K562 (cell line): ENCODE data around the gene XPC. TPM values are rescaled to one million over a fixed set of nuclear protein-coding genes. Genes with fewer than 3 reads are reported as not detected.
A peak's percentile ranks its signal among the peaks of the same experiment; 100 is the strongest.

Experiments
- ATAC-seq: fragments of 200-7000 bp; cut with Tn5 transposase; 3 replicates; pipeline ENCODE4 v1.9.1; 2020; ENCODE audit warnings: moderate library complexity
- BruUV-seq: library from RNA; stranded (reverse); fragments of 400-500 nt; replicated peaks from 2 replicates; lab custom pipeline; 2021; lab: Mats Ljungman, UMichigan
- CTCF ChIA-PET: fragments of 300-600 bp; formaldehyde crosslinking; extraction: SDS; loops from one replicate; lab custom pipeline; 2021; ENCODE audit warnings: low intra/inter-chr PET ratio; lab: Yijun Ruan, JAX
- POLR2A ChIA-PET: fragments of 300-600, 350-650 bp; sonication (Branson Sonifier 250); formaldehyde crosslinking; extraction: SDS; loops from one replicate; lab custom pipeline; 2021; ENCODE audit warnings: antibody characterized with exemption, inconsistent platforms; lab: Yijun Ruan, JAX
- DNase-seq, 4 experiments: peaks; one replicate each; pipeline versions ENCODE4 v3.0.0 to v3.0.0-alpha.2; 2011 to 2018; ENCODE audit warnings: low spot score in 3 of 4, mixed read lengths in 3 of 4; ENCODE audit errors: extremely low read depth in 1 of 4
- FAIRE-seq: peaks from 2 replicates; lab custom pipeline; 2011; peaks lifted over from hg19 to GRCh38; lab: Jason Lieb, UNC
- H2AFZ ChIP-seq: 2 replicates; pipeline ENCODE4 v1.6.0; 2011; ENCODE audit warnings: low read depth, low read length, control low read depth, inconsistent platforms
- H3K27ac ChIP-seq: fragments of 200-600 bp; 3 replicates; pipeline ENCODE4 v1.8.0; 2011; ENCODE audit warnings: low read depth, mild to moderate bottlenecking, control low read depth, inconsistent platforms, low read length, moderate library complexity, mixed read lengths; ENCODE audit errors: extremely low read depth
- H3K27me3 ChIP-seq, 2 experiments: fragments of 300-600 bp in 1 of 2; 2 replicates in 1 of 2; 3 replicates in 1 of 2; pipeline versions ENCODE4 v1.6.0 to v1.8.0; 2011; ENCODE audit warnings: inconsistent platforms in 2 of 2, low read length in 2 of 2, mild to moderate bottlenecking in 1 of 2, mixed read lengths in 1 of 2, moderate library complexity in 1 of 2; ENCODE audit not compliant: control insufficient read depth in 2 of 2, insufficient read depth in 2 of 2
- H3K36me3 ChIP-seq: fragments of 300-600 bp; 3 replicates; pipeline ENCODE4 v1.8.0; 2011; ENCODE audit warnings: mild to moderate bottlenecking, low read length, inconsistent platforms; ENCODE audit not compliant: control insufficient read depth, insufficient read depth
- H3K4me1 ChIP-seq, 2 experiments: fragments of 200-600 bp in 1 of 2; replicated peaks in 1 of 2; 2 replicates in 1 of 2; 3 replicates in 1 of 2; pipeline versions ENCODE4 v1.5.1 to v1.8.0; 2011; ENCODE audit warnings: inconsistent platforms in 2 of 2, low read length in 2 of 2, mild to moderate bottlenecking in 1 of 2, mixed read lengths in 1 of 2, moderate library complexity in 1 of 2; ENCODE audit not compliant: control insufficient read depth in 2 of 2, insufficient read depth in 2 of 2
- H3K4me2 ChIP-seq: 2 replicates; pipeline ENCODE4 v1.6.1; 2011; ENCODE audit warnings: low read length, control low read depth, inconsistent platforms, mixed read lengths; ENCODE audit not compliant: insufficient read depth
- H3K4me3 ChIP-seq: fragments of 200-600 bp; sonication (generic), shearing (Covaris generic); 2 replicates; pipeline ENCODE4 v1.5.1; 2016; ENCODE audit warnings: control low read depth, inconsistent platforms
- H3K79me2 ChIP-seq: fragments of 200-600 bp; 3 replicates; pipeline ENCODE4 v1.8.0; 2011; ENCODE audit warnings: low read length, inconsistent platforms; ENCODE audit not compliant: control insufficient read depth, insufficient read depth
- H3K9ac ChIP-seq, 2 experiments: 2 replicates each; pipeline versions ENCODE4 v1.6.0 to v1.6.1; 2011; ENCODE audit warnings: low read depth in 2 of 2, low read length in 2 of 2, control low read depth in 1 of 2, inconsistent platforms in 1 of 2, mild to moderate bottlenecking in 1 of 2, mixed read lengths in 1 of 2; ENCODE audit not compliant: insufficient read depth in 1 of 2
- H3K9me1 ChIP-seq: one replicate; pipeline ENCODE4 v1.6.0; 2011; ENCODE audit warnings: inconsistent platforms, mild to moderate bottlenecking, low read length, moderate library complexity; ENCODE audit not compliant: control insufficient read depth, insufficient read depth
- H3K9me3 ChIP-seq: replicated peaks from 2 replicates; pipeline ENCODE4 v1.5.1; 2011; ENCODE audit warnings: low read depth, low read length, inconsistent platforms; ENCODE audit not compliant: control insufficient read depth, insufficient read depth
- H4K20me1 ChIP-seq: replicated peaks from 2 replicates; pipeline ENCODE4 v1.6.1; 2011; ENCODE audit warnings: low read length, inconsistent platforms, mixed read lengths; ENCODE audit not compliant: control insufficient read depth, insufficient read depth
- ARID1B ChIP-seq: fragments of 450-650 bp; IDR thresholded peaks from 2 replicates; pipeline ENCODE4 v1.6.1; 2016; ENCODE audit warnings: antibody characterized with exemption, mild to moderate bottlenecking, inconsistent platforms
- ATF3 ChIP-seq, 2 experiments: fragments of 450-650 bp in 1 of 2; sonication (generic) in 1 of 2; formaldehyde crosslinking in 1 of 2; IDR thresholded peaks in 1 of 2; conservative IDR thresholded peaks in 1 of 2; 2 replicates each; pipeline versions ENCODE4 v1.6.1 to v1.8.1; 2016 to 2023; ENCODE audit warnings: mild to moderate bottlenecking in 2 of 2, moderate library complexity in 2 of 2, inconsistent platforms in 1 of 2, missing genetic modification reagents in 1 of 2
- ATF7 ChIP-seq: fragments of 450-650 bp; IDR thresholded peaks from 2 replicates; pipeline ENCODE4 v1.7.1; 2014; ENCODE audit warnings: mild to moderate bottlenecking, moderate library complexity
- CEBPB ChIP-seq: fragments of 450-650 bp; IDR thresholded peaks from 2 replicates; pipeline ENCODE4 v1.6.1; 2016; ENCODE audit warnings: missing genetic modification characterization, missing compliant biosample characterization
- CEBPG ChIP-seq, 3 experiments: fragments of 200-800 bp in 1 of 3; sonication (Bioruptor generic) in 1 of 3; sonication (generic) in 1 of 3; formaldehyde crosslinking in 1 of 3; IDR thresholded peaks in 2 of 3; conservative IDR thresholded peaks in 1 of 3; 2 replicates each; pipeline versions ENCODE4 v1.6.1 to v1.8.0; 2016 to 2022; ENCODE audit warnings: missing compliant biosample characterization in 2 of 3, missing genetic modification characterization in 2 of 3, mild to moderate bottlenecking in 1 of 3, missing genetic modification reagents in 1 of 3
- ESRRA ChIP-seq: fragments of 450-650 bp; IDR thresholded peaks from 2 replicates; pipeline ENCODE4 v1.6.1; 2014; ENCODE audit warnings: low read depth, mild to moderate bottlenecking, moderate library complexity, borderline replicate concordance
- FOSL1 ChIP-seq: fragments of 200-800 bp; sonication (Bioruptor generic); conservative IDR thresholded peaks from 2 replicates; pipeline ENCODE4 v1.6.1; 2016; ENCODE audit warnings: missing genetic modification characterization, missing compliant biosample characterization
- FOXO4 ChIP-seq: fragments of 450-650 bp; formaldehyde crosslinking; IDR thresholded peaks from 2 replicates; pipeline ENCODE4 v1.4.0; 2020; ENCODE audit warnings: mild to moderate bottlenecking, moderate library complexity
- MAZ ChIP-seq, 2 experiments: fragments of 450-650 bp in 1 of 2; sonication (generic) in 1 of 2; formaldehyde crosslinking; IDR thresholded peaks in 1 of 2; conservative IDR thresholded peaks in 1 of 2; 2 replicates each; pipeline versions ENCODE4 v1.4.0 to v1.5.0; 2020; ENCODE audit warnings: mild to moderate bottlenecking in 1 of 2, missing genetic modification reagents in 1 of 2
- PPARD ChIP-seq: fragments of 250-450 bp; sonication (Bioruptor Pico); IDR thresholded peaks from 2 replicates; pipeline ENCODE4 v1.8.0; 2022; ENCODE audit warnings: inconsistent platforms, mild to moderate bottlenecking, moderate library complexity
- SMARCA4 ChIP-seq: fragments of 450-650 bp; IDR thresholded peaks from 2 replicates; pipeline ENCODE4 v1.6.1; 2016
- SOX6 ChIP-seq: fragments of 450-650 bp; IDR thresholded peaks from 2 replicates; pipeline ENCODE4 v1.6.1; 2014; ENCODE audit warnings: mild to moderate bottlenecking
- TBL1XR1 ChIP-seq, 2 experiments: IDR thresholded peaks; 2 replicates each; pipeline ENCODE4 v1.6.1; 2012; ENCODE audit warnings: improper control_type of control experiment in 2 of 2, low read length in 2 of 2, mild to moderate bottlenecking in 1 of 2
- TCF7 ChIP-seq: sonication (generic); IDR thresholded peaks from 2 replicates; pipeline ENCODE4 v1.6.1; 2016; ENCODE audit warnings: antibody characterized with exemption, borderline replicate concordance
- ZNF583 ChIP-seq: fragments of 250-450 bp; sonication (Bioruptor Pico); IDR thresholded peaks from 2 replicates; pipeline ENCODE4 v1.4.0; 2020
- ZNF77 ChIP-seq: fragments of 250-450 bp; sonication (Bioruptor Pico); IDR thresholded peaks from 2 replicates; pipeline ENCODE4 v1.5.0; 2020
- WGBS: fragments of 100-300 bp; shearing (Covaris generic); methylation state at CpG from one replicate; pipeline ENCODE4 v1.1.6; 2016; ENCODE audit warnings: low coverage, mixed read lengths; ENCODE audit not compliant: insufficient coverage; ENCODE audit errors: missing lambda C conversion rate; 5-methylcytosine and 5-hydroxymethylcytosine counted together
- in situ Hi-C: fragments of 300-500 bp; cut with MboI; formaldehyde crosslinking; loops from 4 replicates; pipeline ENCODE4 v1.15.0; 2018; ENCODE audit warnings: inconsistent platforms, mixed read lengths
- intact Hi-C: fragments of 100-400 bp; cut with micrococcal nuclease; formaldehyde crosslinking; loops from 2 replicates; pipeline ENCODE4 v1.14.2; 2022
- polyA plus RNA-seq, 8 experiments: library from polyadenylated mRNA; depleted of rRNA in 4 of 8; stranded (reverse) in 5 of 8; unstranded in 3 of 8; fragments of >200 nt; fragmentation: Nextera tagmentation in 2 of 8; fragmentation: Illumina TruSeq in 1 of 8; extraction: Ambion mirVana in 2 of 8; extraction: Trizol in 1 of 8; gene quantifications; 2 replicates each; pipeline versions ENCODE4 v1.2.1 to v1.2.3, GENCODE V29; 2011 to 2014; ENCODE audit warnings: inconsistent platforms in 1 of 8, missing spikeins in 1 of 8
- total RNA-seq, 7 experiments: library from RNA; depleted of rRNA in 6 of 7; stranded (reverse); fragments of >200 nt in 6 of 7; fragmentation: Illumina TruSeq in 2 of 7; extraction: Trizol in 2 of 7; gene quantifications; 2 replicates each; pipeline versions ENCODE4 v1.2.1 to v1.2.3, GENCODE V29; 2011 to 2021; ENCODE audit warnings: low replicate concordance in 1 of 7

Gene XPC
- total and polyA plus RNA-seq, 9 of the 15 experiments (the other 6 are each of a cell fraction or from before 2014, with no cell fraction given), result 3.8 to 54.7 (median 41.3) TPM

GRCh38 chr3:14175383-14176037, 2.9 kb downstream of the XPC start (continued):
- TF ChIP-seq TCF7, result peak; percentile 90
- TF ChIP-seq ARID1B, result 0 out of 2 replicates have a peak, but pooled peaks have one; percentile 25
- peak; percentile 92 for TF ChIP-seq SOX6
- peak; percentile 68; the same call in 1 of the 2 replicates for TF ChIP-seq ESRRA

GRCh38 chr3:14174483-14174882, 3.9 kb downstream of the XPC start:
- no peak for FAIRE-seq
- H3K9me1 ChIP-seq, result no peaks in the 10 kb centered on the region
- H3K27me3 ChIP-seq, result no peaks in the 10 kb centered on the region
- TF ChIP-seq FOXO4 (CRISPR knock-in tag), result no peak
- 0 out of 4 replicates have a peak, but pooled peaks of 1 of the 2 experiments have one; percentile 16 for TF ChIP-seq TBL1XR1 (IDR thresholded peaks at IDR 0.05; ENCODE audit: low read length in 2 of 2)
- no peak for TF ChIP-seq MAZ (CRISPR knock-in tag; conservative IDR thresholded peaks at IDR 0.05 in 1 of 2, IDR thresholded peaks at IDR 0.05 in 1 of 2)
- TF ChIP-seq CEBPG (CRISPR knock-in tag; IDR thresholded peaks at IDR 0.05), result no peak
- peak; percentile 63 to 89; a peak in 3 of 4 replicates for TF ChIP-seq CEBPG (tag; conservative IDR thresholded peaks at IDR 0.05 in 1 of 2, IDR thresholded peaks at IDR 0.05 in 1 of 2)
- TF ChIP-seq ATF7, result peak; percentile 48; the same call in 1 of the 2 replicates
- TF ChIP-seq SMARCA4, result peak; percentile 36; the same call in 1 of the 2 replicates
- 0 out of 2 replicates have a peak, but pooled peaks have one; percentile 24 for TF ChIP-seq PPARD (CRISPR knock-in tag)
- TF ChIP-seq ATF3 (IDR thresholded peaks at IDR 0.05), result peak; percentile 83
- no peak for TF ChIP-seq ATF3 (CRISPR knock-in tag; conservative IDR thresholded peaks at IDR 0.05)
- no peak for TF ChIP-seq ZNF77
- TF ChIP-seq FOSL1, result peak; percentile 66
- TF ChIP-seq CEBPB (tag), result peak; percentile 45
- no peak for TF ChIP-seq ZNF583
- TF ChIP-seq, all 486 proteins: peak for 8
- Histone ChIP-seq H3K4me3 (no peak overlapping the region), H3K27ac (no peak overlapping the region), H3K36me3 (peaks cover 42% of the 10 kb centered on the region), H3K79me2 (peaks cover 59% of the 10 kb centered on the region), H3K9me3 (no peaks in the 10 kb centered on the region), H4K20me1 (no peaks in the 10 kb centered on the region), H3K9ac (no peak overlapping the region), H3K4me2 (no peak overlapping the region), H3K4me1 (peaks cover 9 to 27% of the 10 kb centered on the region in 2 experiments), H2AFZ (no peak overlapping the region)
- in situ Hi-C loops (no loop called here), intact Hi-C loops (no loop called here)
- 38% methylated on average over 2 of the region's 2 CpGs for WGBS
- DNase-seq (no peak), ATAC-seq (no peak)
- BruUV-seq, result no TSS peak
- ChIA-PET POLR2A (interaction anchor here (0.7 to 1.6 kb wide), 4 partner anchors 8 to 63 kb away, joined by 3 read pairs; no protein-coding TSS in a partner anchor), CTCF (no interaction called here)
